Neuronal stem cell (in vitro differentiated cells): ENCODE results near the gene ABCD4.

ENCODE experiments used
- DNase-seq: peaks from one replicate; pipeline ENCODE4 v3.0.0-alpha.2; 2013; ENCODE audit warnings: low spot score
- H2AFZ ChIP-seq: one replicate; pipeline ENCODE4 v1.6.1; 2013; ENCODE audit warnings: mild to moderate bottlenecking, low read length, inconsistent platforms
- H2AK5ac ChIP-seq: 2 replicates; pipeline ENCODE4 v1.6.1; 2013; ENCODE audit warnings: low read depth, mild to moderate bottlenecking, inconsistent platforms, low read length, moderate library complexity, mixed read lengths
- H2BK120ac ChIP-seq: 2 replicates; pipeline ENCODE4 v1.6.1; 2013; ENCODE audit warnings: low read depth, mild to moderate bottlenecking, inconsistent platforms, low read length, moderate library complexity, mixed read lengths
- H2BK12ac ChIP-seq: one replicate; pipeline ENCODE4 v1.6.1; 2013; ENCODE audit warnings: low read length, inconsistent platforms
- H2BK15ac ChIP-seq: 2 replicates; pipeline ENCODE4 v1.6.1; 2013; ENCODE audit warnings: mild to moderate bottlenecking, low read length, inconsistent platforms, mixed read lengths
- H2BK5ac ChIP-seq: one replicate; pipeline ENCODE4 v1.6.1; 2013; ENCODE audit warnings: inconsistent platforms, mild to moderate bottlenecking, low read length, moderate library complexity
- H3K14ac ChIP-seq: one replicate; pipeline ENCODE4 v1.6.1; 2013; ENCODE audit warnings: low read length, inconsistent platforms
- H3K18ac ChIP-seq: 2 replicates; pipeline ENCODE4 v1.6.1; 2013; ENCODE audit warnings: low read length, inconsistent platforms
- H3K23ac ChIP-seq: 2 replicates; pipeline ENCODE4 v1.6.1; 2013; ENCODE audit warnings: low read depth, mild to moderate bottlenecking, mixed read lengths, low read length, inconsistent platforms; ENCODE audit not compliant: poor library complexity
- H3K27ac ChIP-seq: replicated peaks from 3 replicates; pipeline ENCODE4 v1.5.1; 2013; ENCODE audit warnings: low read length, inconsistent platforms
- H3K27me3 ChIP-seq, 3 experiments: 2 replicates each; pipeline ENCODE4 v1.6.1; 2013; ENCODE audit warnings: low read length in 3 of 3, mild to moderate bottlenecking in 2 of 3, inconsistent platforms in 1 of 3, low read depth in 1 of 3, mixed read lengths in 1 of 3, moderate library complexity in 1 of 3; ENCODE audit not compliant: control insufficient read depth in 3 of 3, insufficient read depth in 3 of 3
- H3K36me3 ChIP-seq, 2 donors: replicated peaks in 1 of 2; 2 replicates each; pipeline ENCODE4 v1.6.1; 2013; ENCODE audit warnings: low read length in 2 of 2; ENCODE audit not compliant: control insufficient read depth in 2 of 2, insufficient read depth in 2 of 2
- H3K4ac ChIP-seq: 2 replicates; pipeline ENCODE4 v1.6.1; 2013; ENCODE audit warnings: inconsistent platforms, mild to moderate bottlenecking, low read length, moderate library complexity
- H3K4me1 ChIP-seq, 2 donors: 1 replicate in 1 of 2; 2 replicates in 1 of 2; pipeline ENCODE4 v1.6.1; 2013; ENCODE audit warnings: low read length in 2 of 2, low read depth in 1 of 2; ENCODE audit not compliant: control insufficient read depth in 2 of 2, insufficient read depth in 1 of 2
- H3K4me2 ChIP-seq: one replicate; pipeline ENCODE4 v1.6.1; 2013; ENCODE audit warnings: mild to moderate bottlenecking, low read length, inconsistent platforms; ENCODE audit not compliant: insufficient read depth, poor library complexity, severe bottlenecking
- H3K4me3 ChIP-seq, 2 donors: 2 replicates each; pipeline ENCODE4 v1.5.1; 2013; ENCODE audit warnings: low read length in 2 of 2, mild to moderate bottlenecking in 2 of 2, inconsistent platforms in 1 of 2, moderate library complexity in 1 of 2
- H3K79me1 ChIP-seq: one replicate; pipeline ENCODE4 v1.6.1; 2013; ENCODE audit warnings: low read depth, mild to moderate bottlenecking, inconsistent platforms, low read length, moderate library complexity
- H3K9ac ChIP-seq: one replicate; pipeline ENCODE4 v1.6.1; 2013; ENCODE audit warnings: mild to moderate bottlenecking, low read depth, low read length, inconsistent platforms; ENCODE audit not compliant: poor library complexity
- H3K9me3 ChIP-seq, 2 donors: replicated peaks in 1 of 2; 2 replicates each; pipeline versions ENCODE3 to v1.6.1; 2013; ENCODE audit warnings: low read length in 2 of 2, mild to moderate bottlenecking in 2 of 2, inconsistent platforms in 1 of 2, low read depth in 1 of 2, mixed read lengths in 1 of 2, moderate library complexity in 1 of 2; ENCODE audit not compliant: control insufficient read depth in 2 of 2, insufficient read depth in 1 of 2
- H4K8ac ChIP-seq: one replicate; pipeline ENCODE4 v1.6.1; 2013; ENCODE audit warnings: low read depth, mild to moderate bottlenecking, inconsistent platforms, low read length, moderate library complexity
- H4K91ac ChIP-seq: one replicate; pipeline ENCODE4 v1.6.1; 2013; ENCODE audit warnings: low read length, low read depth, mild to moderate bottlenecking, inconsistent platforms; ENCODE audit not compliant: poor library complexity
- WGBS, 2 donors: extraction: QIAGEN DNeasy Blood & Tissue Kit; methylation state at CpG; one replicate each; pipeline ENCODE4 v1.1.7; 2013; ENCODE audit warnings: missing lambda C conversion rate in 2 of 2, mixed read lengths in 1 of 2; ENCODE audit not compliant: insufficient read length in 2 of 2, insufficient replicate concordance in 1 of 2; ENCODE audit errors: extremely low coverage in 2 of 2; 5-methylcytosine and 5-hydroxymethylcytosine counted together

Gene ABCD4

GRCh38 chr14:74257941-74258763, 44.6 kb downstream of the ABCD4 start:
- H3K4me3 ChIP-seq: peak overlapping the region; percentile 48 to 79
- H3K4ac ChIP-seq: no peak overlapping the region
- peak overlapping the region; percentile 67 for H3K18ac ChIP-seq
- peak overlapping the region; percentile 30 for H2BK12ac ChIP-seq
- H3K27me3 ChIP-seq: peaks cover 2 to 79% (median 23%) of the 10 kb centered on the region in 3 experiments
- H3K9ac ChIP-seq: peak overlapping the region; percentile 75
- no peak overlapping the region for H3K14ac ChIP-seq
- peak overlapping the region; percentile 82 for H3K4me2 ChIP-seq
- H3K4me1 ChIP-seq: peaks cover 3 to 4% of the 10 kb centered on the region in 2 donors
- no peak for DNase-seq
- H4K8ac ChIP-seq: no peak overlapping the region
- peak overlapping the region; percentile 59 for H2AK5ac ChIP-seq
- H2BK120ac ChIP-seq: no peak overlapping the region
- no peak overlapping the region for H2BK5ac ChIP-seq
- H4K91ac ChIP-seq: no peak overlapping the region
- peaks cover 1% of the 10 kb centered on the region for H3K79me1 ChIP-seq
- no peaks in the 10 kb centered on the region for H3K9me3 ChIP-seq
- no CpG with 5 or more reads among the region's 56 CpGs for WGBS, 2 donors
- no peaks in the 10 kb centered on the region for H3K36me3 ChIP-seq
- H2AFZ ChIP-seq: peak overlapping the region; percentile 89
- no peak overlapping the region for H2BK15ac ChIP-seq
- no peak overlapping the region for H3K27ac ChIP-seq
- H3K23ac ChIP-seq: peak overlapping the region; percentile 29

- H4K91ac ChIP-seq: no peak overlapping the region
- peak overlapping the region; percentile 99 for H2BK15ac ChIP-seq
- no peak for DNase-seq
- no CpG with 5 or more reads among the region's 68 CpGs for WGBS, 2 donors
- H2BK5ac ChIP-seq: peak overlapping the region; percentile 54
- H3K27me3 ChIP-seq: peaks cover 2 to 83% (median 23%) of the 10 kb centered on the region in 3 experiments
- no peaks in the 10 kb centered on the region for H3K9me3 ChIP-seq
- peaks cover 1% of the 10 kb centered on the region for H3K79me1 ChIP-seq
- peaks cover 3 to 4% of the 10 kb centered on the region in 2 donors for H3K4me1 ChIP-seq
- H3K36me3 ChIP-seq: no peaks in the 10 kb centered on the region
- no peak overlapping the region for H3K23ac ChIP-seq
- no peak overlapping the region for H4K8ac ChIP-seq
- no peak overlapping the region for H2BK120ac ChIP-seq
- peak overlapping the region; percentile 85 for H3K18ac ChIP-seq
- H3K4me2 ChIP-seq: peak overlapping the region; percentile 82
- peak overlapping the region; percentile 94 for H2BK12ac ChIP-seq
- peak overlapping the region; percentile 75 for H3K9ac ChIP-seq
- peak overlapping the region; percentile 37 for H3K4ac ChIP-seq
- H3K4me3 ChIP-seq: peak overlapping the region; percentile 48 to 79
- H3K27ac ChIP-seq: no peak overlapping the region
- H2AFZ ChIP-seq: peak overlapping the region; percentile 89
- H3K14ac ChIP-seq: no peak overlapping the region
- peak overlapping the region; percentile 93 for H2AK5ac ChIP-seq
Measured at GRCh38 chr14:74257078-74257940, 45.4 kb downstream of the ABCD4 start.

- Histone ChIP-seq H3K4me2 (no peak overlapping the region), H3K23ac (no peak overlapping the region), H4K8ac (no peak overlapping the region), H3K4me3 (no peak overlapping the region), H3K9ac (no peak overlapping the region), H3K18ac (no peak overlapping the region), H2BK120ac (no peak overlapping the region), H3K4me1 (peaks cover 2 to 6% of the 10 kb centered on the region in 2 donors), H2BK12ac (no peak overlapping the region), H2BK15ac (no peak overlapping the region), H3K14ac (no peak overlapping the region), H4K91ac (no peak overlapping the region), H3K79me1 (no peaks in the 10 kb centered on the region), H2AK5ac (no peak overlapping the region), H2BK5ac (no peak overlapping the region), H2AFZ (no peak overlapping the region), H3K36me3 (no peaks in the 10 kb centered on the region), H3K9me3 (no peaks in the 10 kb centered on the region), H3K4ac (no peak overlapping the region), H3K27me3 (peaks cover 2 to 70% (median 28%) of the 10 kb centered on the region in 3 experiments), H3K27ac (no peak overlapping the region)
- no CpG with 5 or more reads among the region's 3 CpGs for WGBS, 2 donors
- DNase-seq: no peak
Measured at GRCh38 chr14:74255281-74255680, 47.5 kb downstream of the ABCD4 start.
